Measurements from ENCODE around the gene UGT2B11. TPM values are rescaled to one million over a fixed set of nuclear protein-coding genes. Genes with fewer than 3 reads are reported as not detected.
"Not testable (repeated sequence)": the region's sequence is repeated elsewhere in the genome, so short reads cannot be mapped to it uniquely, and the experiment has no call there.

UGT2B11 gene
- not detected for total RNA-seq
- long read RNA-seq, result 0 reads

- Histone ChIP-seq H3K4me1 (no peaks in the 10 kb centered on the region), H3K4me3 (no peak within 1 kb of the TSS), H3K27ac (no peak within 1 kb of the TSS), H3K9me3 (no peaks in the 10 kb centered on the region), H3K27me3 (no peaks in the 10 kb centered on the region), H3K36me3 (no peaks in the 10 kb centered on the region)
- DNase-seq (no peak), ATAC-seq (no peak)
- intact Hi-C loops (cut with DNase I), result no loop called here
- TF ChIP-seq CTCF (IDR thresholded peaks at IDR 0.05), result no peak
These were observed at the start of gene UGT2B11 for GRCh38 chr4:69214716-69215115. Gene UGT2B11, minus strand, starts transcription at chr4:69214748. Its CDS starts 26 bp downstream, at chr4:69214722.

GRCh38 chr4:69253147-69253772 lies 38.7 kb upstream of the UGT2B11 start:
- H3K27ac ChIP-seq; DNase-seq; ATAC-seq; H3K36me3 ChIP-seq; H3K9me3 ChIP-seq; H3K27me3 ChIP-seq; H3K4me3 ChIP-seq; H3K4me1 ChIP-seq; intact Hi-C loops (cut with DNase I): not testable (repeated sequence)

GRCh38 chr4:69250884-69251283 lies 36.3 kb upstream of the UGT2B11 start:
- intact Hi-C loops (cut with DNase I); H3K27me3 ChIP-seq; H3K27ac ChIP-seq; ATAC-seq; H3K4me1 ChIP-seq; H3K4me3 ChIP-seq; H3K9me3 ChIP-seq; H3K36me3 ChIP-seq; DNase-seq: not testable (repeated sequence)

GRCh38 chr4:69242562-69243240 lies 28.2 kb upstream of the UGT2B11 start:
- H3K9me3 ChIP-seq; DNase-seq; H3K4me1 ChIP-seq; H3K27me3 ChIP-seq; H3K27ac ChIP-seq; ATAC-seq; intact Hi-C loops (cut with DNase I); H3K36me3 ChIP-seq; H3K4me3 ChIP-seq: not testable (repeated sequence)

- intact Hi-C loops (cut with DNase I), result not testable (repeated sequence)
These were observed 27.2 kb upstream of the UGT2B11 start for GRCh38 chr4:69241746-69242145.

GRCh38 chr4:69240787-69241186 lies 26.2 kb upstream of the UGT2B11 start:
- H3K9me3 ChIP-seq; intact Hi-C loops (cut with DNase I); H3K4me3 ChIP-seq; H3K27ac ChIP-seq; H3K36me3 ChIP-seq; H3K4me1 ChIP-seq; DNase-seq; H3K27me3 ChIP-seq; ATAC-seq: not testable (repeated sequence)

More at GRCh38 chr4:69241746-69242145, 27.2 kb upstream of the UGT2B11 start:
- not testable (repeated sequence) for DNase-seq, H3K27ac ChIP-seq, H3K4me1 ChIP-seq, H3K4me3 ChIP-seq, H3K9me3 ChIP-seq, H3K36me3 ChIP-seq, ATAC-seq, H3K27me3 ChIP-seq

GRCh38 chr4:69239557-69240168 lies 25.1 kb upstream of the UGT2B11 start:
- H3K36me3 ChIP-seq, result no peaks in the 10 kb centered on the region
- DNase-seq, result no peak
- no peak for ATAC-seq
- TF ChIP-seq CTCF (IDR thresholded peaks at IDR 0.05), result no peak
- H3K9me3 ChIP-seq, result no peaks in the 10 kb centered on the region
- H3K27ac ChIP-seq, result no peak overlapping the region
- intact Hi-C loops (cut with DNase I), result no loop called here
- no peaks in the 10 kb centered on the region for H3K27me3 ChIP-seq
- H3K4me3 ChIP-seq, result no peak overlapping the region
- no peaks in the 10 kb centered on the region for H3K4me1 ChIP-seq

- intact Hi-C loops (cut with DNase I), result no loop called here
These were observed 24.5 kb upstream of the UGT2B11 start for GRCh38 chr4:69239092-69239491.

More at GRCh38 chr4:69239092-69239491, 24.5 kb upstream of the UGT2B11 start:
- Histone ChIP-seq H3K27me3 (no peaks in the 10 kb centered on the region), H3K9me3 (no peaks in the 10 kb centered on the region), H3K4me3 (no peak overlapping the region), H3K27ac (no peak overlapping the region), H3K36me3 (no peaks in the 10 kb centered on the region), H3K4me1 (no peaks in the 10 kb centered on the region)
- DNase-seq (no peak), ATAC-seq (no peak)
- TF ChIP-seq CTCF (IDR thresholded peaks at IDR 0.05), result no peak
